ENCODE data around the gene CTRL.
"Not testable (repeated sequence)": the region's sequence is repeated elsewhere in the genome, so short reads cannot be mapped to it uniquely, and the experiment has no call there.

The CTRL gene

DNA sequence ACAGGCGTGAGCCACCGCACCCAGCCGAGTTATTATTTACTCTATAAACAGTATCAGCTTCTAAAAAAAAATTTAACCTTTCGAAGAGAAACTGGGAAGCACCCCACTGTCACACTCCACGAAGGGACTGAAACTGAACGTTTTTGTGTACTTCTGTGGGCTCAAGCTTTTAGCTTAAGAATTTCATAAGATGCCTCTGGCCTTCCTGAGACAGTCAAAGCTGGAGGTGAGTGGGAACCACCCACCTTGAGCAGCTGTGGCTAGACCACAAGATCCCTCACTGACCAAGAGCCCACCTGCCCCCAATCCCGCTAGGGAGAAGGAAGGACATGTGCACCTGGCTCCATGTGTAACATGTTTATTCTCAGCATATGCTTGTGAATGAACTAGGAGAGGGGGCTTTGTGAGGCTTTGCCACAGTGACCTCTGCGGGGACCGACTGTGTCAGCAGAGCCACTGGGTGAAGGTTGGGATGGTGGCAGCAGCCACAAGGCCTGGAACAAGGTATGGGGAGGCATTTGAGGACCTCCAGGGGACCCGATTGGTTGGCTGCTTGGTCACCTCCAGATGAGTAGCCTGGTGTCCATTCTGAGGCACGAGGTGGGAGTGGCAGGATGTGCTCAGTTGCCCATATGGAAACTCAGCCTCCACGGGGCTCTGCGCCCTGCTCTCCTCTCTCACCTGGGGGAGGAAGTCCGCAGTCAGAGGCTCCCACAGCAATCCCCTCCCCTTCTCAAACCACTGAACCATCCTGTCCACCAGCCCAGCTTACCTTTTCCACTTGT is 43.9 kb upstream of the CTRL start:
- DNase-seq (ENCODE audit: low read depth, low spot score) = no peak
- ChIA-PET POLR2A (no interaction called here), CTCF (interaction anchor here (0.7 kb wide), 1 partner anchor 13 kb away, joined by 3 read pairs; no protein-coding TSS in a partner anchor)
- no peak for TF ChIP-seq CTCF (IDR thresholded peaks at IDR 0.05; ENCODE audit: insufficient read depth, low read length, missing control alignments)
- H3K4me3 ChIP-seq (ENCODE audit: low read depth, low read length) = no peak overlapping the region

- POLR2A ChIA-PET; DNase-seq (ENCODE audit: low read depth, low spot score); H3K4me3 ChIP-seq (ENCODE audit: low read depth, low read length): not testable (repeated sequence)
- CTCF ChIA-PET = interaction anchor here (1.0 kb wide), 1 partner anchor 20 kb away, joined by 3 read pairs; no protein-coding TSS in a partner anchor
These were observed 40.6 kb upstream of the CTRL start for GRCh38 chr16:67972285-67972684.

- CTCF ChIA-PET = interaction anchor here (0.9 to 1.2 kb wide), 3 partner anchors 21 to 257 kb away, joined by 3 to 4 read pairs (median 4); no protein-coding TSS in a partner anchor
- POLR2A ChIA-PET = no interaction called here
- DNase-seq (ENCODE audit: low read depth, low spot score) = no peak
- no peak overlapping the region for H3K4me3 ChIP-seq (ENCODE audit: low read depth, low read length)
- TF ChIP-seq CTCF (IDR thresholded peaks at IDR 0.05; ENCODE audit: insufficient read depth, low read length, missing control alignments) = no peak
These were observed 39.4 kb upstream of the CTRL start for GRCh38 chr16:67971111-67971510.

GRCh38 chr16:67969254-67970039 is 37.8 kb upstream of the CTRL start:
- DNase-seq (ENCODE audit: low read depth, low spot score) = no peak
- ChIA-PET CTCF (interaction anchor here (0.9 to 1.0 kb wide), 2 partner anchors 22 to 72 kb away, joined by 4 to 5 read pairs; no protein-coding TSS in a partner anchor), POLR2A (no interaction called here)
- H3K4me3 ChIP-seq (ENCODE audit: low read depth, low read length) = peak overlapping the region; percentile 97
- no peak for TF ChIP-seq CTCF (IDR thresholded peaks at IDR 0.05; ENCODE audit: insufficient read depth, low read length, missing control alignments)

GRCh38 chr16:67968400-67969253 is 37.0 kb upstream of the CTRL start, which contains the start of gene SLC12A4:
SLC12A4 (minus strand) TSS chr16:67968637; CDS start chr16:67968553, 84 bp downstream.
- H3K4me3 ChIP-seq (ENCODE audit: low read depth, low read length) = peak within 1 kb of the TSS; percentile 97
- TF ChIP-seq CTCF (IDR thresholded peaks at IDR 0.05; ENCODE audit: insufficient read depth, low read length, missing control alignments) = no peak
- ChIA-PET POLR2A (interaction anchor here (1.0 kb wide), 1 partner anchor 12 kb away, joined by 3 read pairs; no protein-coding TSS in a partner anchor), CTCF (interaction anchor here (1.0 kb wide), 1 partner anchor 23 kb away, joined by 5 read pairs; no protein-coding TSS in a partner anchor)
- DNase-seq (ENCODE audit: low read depth, low spot score) = no peak

- TF ChIP-seq CTCF (IDR thresholded peaks at IDR 0.05; ENCODE audit: insufficient read depth, low read length, missing control alignments) = no peak
- CTCF ChIA-PET = no interaction called here
- POLR2A ChIA-PET = interaction anchor here (1.0 kb wide), 1 partner anchor 13 kb away, joined by 3 read pairs; no protein-coding TSS in a partner anchor
These were observed 36.3 kb upstream of the CTRL start for GRCh38 chr16:67967958-67968399.

More at GRCh38 chr16:67967958-67968399, 36.3 kb upstream of the CTRL start:
- H3K4me3 ChIP-seq (ENCODE audit: low read depth, low read length) = peak overlapping the region; percentile 97
- DNase-seq (ENCODE audit: low read depth, low spot score) = no peak
